Measurements from ENCODE around the gene ATOX1.

GRCh38 chr5:151718646-151719045 is 39.8 kb downstream of the ATOX1 start:
- TF ChIP-seq CTCF (IDR thresholded peaks at IDR 0.05): no peak
- TF ChIP-seq POLR2A (IDR thresholded peaks at IDR 0.05): no peak

All from heart left ventricle (tissue), 13 donors.